WTC11 (cell line): Measurements from ENCODE around the gene UNC93B1. TPM values are rescaled to one million over a fixed set of nuclear protein-coding genes. Genes with fewer than 3 reads are reported as not detected.

Experiments
- ATAC-seq: fragments of 200-7000 bp; cut with Tn5 transposase; 2 replicates; pipeline ENCODE4 v1.10.0; 2021; ENCODE audit warnings: mild to moderate bottlenecking, moderate library complexity
- CTCF ChIA-PET: fragments of 300-600 bp; sonication (Branson Sonifier 250); formaldehyde crosslinking; loops from one replicate; lab custom pipeline; 2021; ENCODE audit warnings: antibody characterized with exemption; lab: Charles Lee
- POLR2A ChIA-PET: fragments of 350-600 bp; sonication (Branson Sonifier 250); formaldehyde crosslinking; loops from one replicate; lab custom pipeline; 2021; ENCODE audit warnings: antibody characterized with exemption; lab: Charles Lee
- DNase-seq: peaks from one replicate; pipeline ENCODE4 v3.0.0; 2021; ENCODE audit warnings: low spot score
- H3K27ac Mint-ChIP-seq: 2 replicates; pipeline ENCODE4 v1.8.0; 2021; ENCODE audit warnings: mixed read lengths
- H3K27me3 Mint-ChIP-seq: 2 replicates; pipeline ENCODE4 v1.8.0; 2021; ENCODE audit warnings: low read depth, mild to moderate bottlenecking, moderate library complexity, mixed read lengths
- H3K36me3 Mint-ChIP-seq: 2 replicates; pipeline ENCODE4 v1.8.0; 2021; ENCODE audit warnings: mixed read lengths
- H3K4me1 Mint-ChIP-seq: 2 replicates; pipeline ENCODE4 v1.8.0; 2022; ENCODE audit warnings: mixed read lengths
- H3K4me3 Mint-ChIP-seq: 2 replicates; pipeline ENCODE4 v1.8.0; 2021; ENCODE audit warnings: mild to moderate bottlenecking, moderate library complexity, mixed read lengths
- H3K9me3 Mint-ChIP-seq: 2 replicates; pipeline ENCODE4 v1.8.0; 2021; ENCODE audit warnings: mixed read lengths
- CREB1 ChIP-seq: sonication (generic); formaldehyde crosslinking; IDR thresholded peaks from 2 replicates; pipeline ENCODE4 v1.8.0; 2023; ENCODE audit warnings: mild to moderate bottlenecking, missing genetic modification reagents
- CTCF ChIP-seq: fragments of 200-600 bp; IDR thresholded peaks from 2 replicates; pipeline ENCODE4 v1.8.0; 2022; ENCODE audit warnings: antibody characterized with exemption
- E2F4 ChIP-seq: sonication (generic); formaldehyde crosslinking; IDR thresholded peaks from 2 replicates; pipeline ENCODE4 v1.8.1; 2022; ENCODE audit warnings: low read depth, mild to moderate bottlenecking, moderate library complexity, missing genetic modification reagents, borderline replicate concordance
- ELF4 ChIP-seq: sonication (generic); formaldehyde crosslinking; IDR thresholded peaks from 2 replicates; pipeline ENCODE4 v1.8.1; 2022; ENCODE audit warnings: low read depth, mild to moderate bottlenecking, moderate library complexity, missing genetic modification reagents
- ESRRA ChIP-seq: sonication (generic); formaldehyde crosslinking; IDR thresholded peaks from 2 replicates; pipeline ENCODE4 v1.8.1; 2022; ENCODE audit warnings: mild to moderate bottlenecking, missing genetic modification reagents, borderline replicate concordance
- JAZF1 ChIP-seq: fragments of 250-450 bp; sonication (Bioruptor Pico); IDR thresholded peaks from 2 replicates; pipeline ENCODE4 v1.9.0; 2021; ENCODE audit warnings: moderate library complexity, mild to moderate bottlenecking, inconsistent platforms
- NFATC4 ChIP-seq: fragments of 250-450 bp; sonication (Bioruptor Pico); IDR thresholded peaks from 2 replicates; pipeline ENCODE4 v1.9.0; 2021; ENCODE audit warnings: mild to moderate bottlenecking
- NR2C2 ChIP-seq: sonication (generic); formaldehyde crosslinking; IDR thresholded peaks from 2 replicates; pipeline ENCODE4 v1.8.0; 2022; ENCODE audit warnings: mild to moderate bottlenecking, missing genetic modification reagents
- PRRX2 ChIP-seq: fragments of 250-450 bp; sonication (Bioruptor Pico); IDR thresholded peaks from 2 replicates; pipeline ENCODE4 v1.8.0; 2021; ENCODE audit warnings: mild to moderate bottlenecking
- RORB ChIP-seq: fragments of 250-450 bp; sonication (Bioruptor Pico); IDR thresholded peaks from 2 replicates; pipeline ENCODE4 v1.9.0; 2021; ENCODE audit warnings: mild to moderate bottlenecking
- TP53 ChIP-seq: sonication (generic); formaldehyde crosslinking; IDR thresholded peaks from 2 replicates; pipeline ENCODE4 v1.8.1; 2023; ENCODE audit warnings: mild to moderate bottlenecking, missing genetic modification reagents
- ZBTB21 ChIP-seq: sonication (generic); formaldehyde crosslinking; IDR thresholded peaks from 2 replicates; pipeline ENCODE4 v1.8.1; 2023; ENCODE audit warnings: mild to moderate bottlenecking, missing genetic modification reagents, borderline replicate concordance
- ZNF138 ChIP-seq: sonication (generic); formaldehyde crosslinking; conservative IDR thresholded peaks from 2 replicates; pipeline ENCODE4 v1.8.1; 2022; ENCODE audit warnings: mild to moderate bottlenecking, moderate library complexity, missing genetic modification reagents
- ZNF281 ChIP-seq: sonication (generic); formaldehyde crosslinking; IDR thresholded peaks from 2 replicates; pipeline ENCODE4 v1.8.0; 2023; ENCODE audit warnings: mild to moderate bottlenecking, missing genetic modification reagents
- total RNA-seq: library from RNA; stranded (reverse); gene quantifications from 3 replicates; pipeline ENCODE4 v1.2.3, GENCODE V29; 2021
- TF ChIP-seq, protein P1 (sequence below): sonication (generic); formaldehyde crosslinking; IDR thresholded peaks from 2 replicates; pipeline ENCODE4 v1.8.0; 2022; ENCODE audit warnings: mild to moderate bottlenecking, missing genetic modification reagents
- TF ChIP-seq, protein P2 (sequence below): sonication (generic); formaldehyde crosslinking; IDR thresholded peaks from 2 replicates; pipeline ENCODE4 v1.8.0; 2023; ENCODE audit warnings: missing genetic modification reagents, mild to moderate bottlenecking, borderline replicate concordance
- TF ChIP-seq, protein P3 (sequence below): sonication (generic); formaldehyde crosslinking; IDR thresholded peaks from 2 replicates; pipeline ENCODE4 v1.8.1; 2022; ENCODE audit warnings: low read depth, missing genetic modification reagents, borderline replicate concordance
- TF ChIP-seq, protein P4 (sequence below): fragments of 250-450 bp; sonication (Bioruptor Pico); IDR thresholded peaks from 2 replicates; pipeline ENCODE4 v1.9.0; 2021; ENCODE audit warnings: moderate library complexity, mild to moderate bottlenecking, inconsistent platforms, borderline replicate concordance

The UNC93B1 gene
- total RNA-seq, 1 experiment from 2014 or later, result 27.9 TPM

- Mint-ChIP-seq H3K27me3 (no peaks in the 10 kb centered on the region), H3K9me3 (no peaks in the 10 kb centered on the region), H3K4me3 (no peak overlapping the region), H3K4me1 (peaks cover 19% of the 10 kb centered on the region), H3K36me3 (peaks cover 9% of the 10 kb centered on the region), H3K27ac (no peak overlapping the region)
- TF ChIP-seq ZNF138, result no peak
- no peak for TF ChIP-seq NFATC4 (CRISPR knock-in tag)
- TF ChIP-seq PRRX2, result no peak
- TF ChIP-seq CTCF, result no peak
- TF ChIP-seq CREB1 (CRISPR knock-in tag), result no peak
- TF ChIP-seq JAZF1 (CRISPR knock-in tag), result no peak
- TF ChIP-seq, protein P1, sequence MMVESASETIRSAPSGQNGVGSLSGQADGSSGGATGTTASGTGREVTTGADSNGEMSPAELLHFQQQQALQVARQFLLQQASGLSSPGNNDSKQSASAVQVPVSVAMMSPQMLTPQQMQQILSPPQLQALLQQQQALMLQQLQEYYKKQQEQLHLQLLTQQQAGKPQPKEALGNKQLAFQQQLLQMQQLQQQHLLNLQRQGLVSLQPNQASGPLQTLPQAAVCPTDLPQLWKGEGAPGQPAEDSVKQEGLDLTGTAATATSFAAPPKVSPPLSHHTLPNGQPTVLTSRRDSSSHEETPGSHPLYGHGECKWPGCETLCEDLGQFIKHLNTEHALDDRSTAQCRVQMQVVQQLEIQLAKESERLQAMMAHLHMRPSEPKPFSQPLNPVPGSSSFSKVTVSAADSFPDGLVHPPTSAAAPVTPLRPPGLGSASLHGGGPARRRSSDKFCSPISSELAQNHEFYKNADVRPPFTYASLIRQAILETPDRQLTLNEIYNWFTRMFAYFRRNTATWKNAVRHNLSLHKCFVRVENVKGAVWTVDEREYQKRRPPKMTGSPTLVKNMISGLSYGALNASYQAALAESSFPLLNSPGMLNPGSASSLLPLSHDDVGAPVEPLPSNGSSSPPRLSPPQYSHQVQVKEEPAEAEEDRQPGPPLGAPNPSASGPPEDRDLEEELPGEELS (CRISPR knock-in tag), result no peak
- TF ChIP-seq, protein P2, sequence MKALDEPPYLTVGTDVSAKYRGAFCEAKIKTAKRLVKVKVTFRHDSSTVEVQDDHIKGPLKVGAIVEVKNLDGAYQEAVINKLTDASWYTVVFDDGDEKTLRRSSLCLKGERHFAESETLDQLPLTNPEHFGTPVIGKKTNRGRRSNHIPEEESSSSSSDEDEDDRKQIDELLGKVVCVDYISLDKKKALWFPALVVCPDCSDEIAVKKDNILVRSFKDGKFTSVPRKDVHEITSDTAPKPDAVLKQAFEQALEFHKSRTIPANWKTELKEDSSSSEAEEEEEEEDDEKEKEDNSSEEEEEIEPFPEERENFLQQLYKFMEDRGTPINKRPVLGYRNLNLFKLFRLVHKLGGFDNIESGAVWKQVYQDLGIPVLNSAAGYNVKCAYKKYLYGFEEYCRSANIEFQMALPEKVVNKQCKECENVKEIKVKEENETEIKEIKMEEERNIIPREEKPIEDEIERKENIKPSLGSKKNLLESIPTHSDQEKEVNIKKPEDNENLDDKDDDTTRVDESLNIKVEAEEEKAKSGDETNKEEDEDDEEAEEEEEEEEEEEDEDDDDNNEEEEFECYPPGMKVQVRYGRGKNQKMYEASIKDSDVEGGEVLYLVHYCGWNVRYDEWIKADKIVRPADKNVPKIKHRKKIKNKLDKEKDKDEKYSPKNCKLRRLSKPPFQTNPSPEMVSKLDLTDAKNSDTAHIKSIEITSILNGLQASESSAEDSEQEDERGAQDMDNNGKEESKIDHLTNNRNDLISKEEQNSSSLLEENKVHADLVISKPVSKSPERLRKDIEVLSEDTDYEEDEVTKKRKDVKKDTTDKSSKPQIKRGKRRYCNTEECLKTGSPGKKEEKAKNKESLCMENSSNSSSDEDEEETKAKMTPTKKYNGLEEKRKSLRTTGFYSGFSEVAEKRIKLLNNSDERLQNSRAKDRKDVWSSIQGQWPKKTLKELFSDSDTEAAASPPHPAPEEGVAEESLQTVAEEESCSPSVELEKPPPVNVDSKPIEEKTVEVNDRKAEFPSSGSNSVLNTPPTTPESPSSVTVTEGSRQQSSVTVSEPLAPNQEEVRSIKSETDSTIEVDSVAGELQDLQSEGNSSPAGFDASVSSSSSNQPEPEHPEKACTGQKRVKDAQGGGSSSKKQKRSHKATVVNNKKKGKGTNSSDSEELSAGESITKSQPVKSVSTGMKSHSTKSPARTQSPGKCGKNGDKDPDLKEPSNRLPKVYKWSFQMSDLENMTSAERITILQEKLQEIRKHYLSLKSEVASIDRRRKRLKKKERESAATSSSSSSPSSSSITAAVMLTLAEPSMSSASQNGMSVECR (CRISPR knock-in tag), result no peak
- no peak for TF ChIP-seq TP53 (CRISPR knock-in tag)
- TF ChIP-seq, protein P3, sequence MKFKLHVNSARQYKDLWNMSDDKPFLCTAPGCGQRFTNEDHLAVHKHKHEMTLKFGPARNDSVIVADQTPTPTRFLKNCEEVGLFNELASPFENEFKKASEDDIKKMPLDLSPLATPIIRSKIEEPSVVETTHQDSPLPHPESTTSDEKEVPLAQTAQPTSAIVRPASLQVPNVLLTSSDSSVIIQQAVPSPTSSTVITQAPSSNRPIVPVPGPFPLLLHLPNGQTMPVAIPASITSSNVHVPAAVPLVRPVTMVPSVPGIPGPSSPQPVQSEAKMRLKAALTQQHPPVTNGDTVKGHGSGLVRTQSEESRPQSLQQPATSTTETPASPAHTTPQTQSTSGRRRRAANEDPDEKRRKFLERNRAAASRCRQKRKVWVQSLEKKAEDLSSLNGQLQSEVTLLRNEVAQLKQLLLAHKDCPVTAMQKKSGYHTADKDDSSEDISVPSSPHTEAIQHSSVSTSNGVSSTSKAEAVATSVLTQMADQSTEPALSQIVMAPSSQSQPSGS, result no peak
- TF ChIP-seq, protein P4, sequence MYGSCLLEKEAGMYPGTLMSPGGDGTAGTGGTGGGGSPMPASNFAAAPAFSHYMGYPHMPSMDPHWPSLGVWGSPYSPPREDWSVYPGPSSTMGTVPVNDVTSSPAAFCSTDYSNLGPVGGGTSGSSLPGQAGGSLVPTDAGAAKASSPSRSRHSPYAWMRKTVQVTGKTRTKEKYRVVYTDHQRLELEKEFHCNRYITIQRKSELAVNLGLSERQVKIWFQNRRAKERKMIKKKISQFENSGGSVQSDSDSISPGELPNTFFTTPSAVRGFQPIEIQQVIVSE (CRISPR knock-in tag), result no peak
- no peak for TF ChIP-seq RORB (CRISPR knock-in tag)
- TF ChIP-seq NR2C2 (CRISPR knock-in tag), result no peak
- no peak for TF ChIP-seq ESRRA (CRISPR knock-in tag)
- TF ChIP-seq E2F4, result no peak
- TF ChIP-seq ZBTB21, result no peak
- TF ChIP-seq ZNF281, result no peak
- TF ChIP-seq ELF4 (CRISPR knock-in tag), result no peak
- CTCF ChIA-PET, result interaction anchor here (0.5 to 1.1 kb wide), 2 partner anchors 14 to 147 kb away, joined by 3 to 4 read pairs; no protein-coding TSS in a partner anchor
- ATAC-seq, result no peak
- no peak for DNase-seq
- POLR2A ChIA-PET, result no interaction called here
Measured at GRCh38 chr11:68035266-68035876, 31.5 kb upstream of the UNC93B1 start.
